Breast epithelium (tissue), 4 donors: ENCODE results near the gene QSOX2. TPM values are rescaled to one million over a fixed set of nuclear protein-coding genes. Genes with fewer than 3 reads are reported as not detected.

Source experiments
- DNase-seq, 2 donors: peaks; one replicate each; pipeline ENCODE4 v3.0.0-alpha.2; 2019; ENCODE audit warnings: low spot score in 2 of 2
- H3K27ac ChIP-seq, 2 donors: fragments of 200-600 bp; sonication (generic) in 1 of 2; one replicate each; pipeline ENCODE4 v1.5.1; 2016 to 2019; ENCODE audit warnings: mild to moderate bottlenecking in 1 of 2
- H3K27me3 ChIP-seq, 2 donors: fragments of 200-600 bp; sonication (generic) in 1 of 2; one replicate each; pipeline versions ENCODE4 v1.5.1 to v1.6.0; 2017 to 2019; ENCODE audit warnings: control low read depth in 1 of 2, mild to moderate bottlenecking in 1 of 2
- H3K36me3 ChIP-seq: fragments of 200-600 bp; one replicate; pipeline ENCODE4 v1.5.1; 2019
- H3K4me1 ChIP-seq, 2 donors: fragments of 200-600 bp; sonication (generic); one replicate each; pipeline ENCODE4 v1.5.1; 2016 to 2019; ENCODE audit warnings: control low read depth in 1 of 2
- H3K4me3 ChIP-seq, 3 donors: fragments of 200-600 bp; sonication (generic); 1 replicate in 2 of 3; 2 replicates in 1 of 3; pipeline ENCODE4 v1.5.1; 2016 to 2019; ENCODE audit warnings: mild to moderate bottlenecking in 3 of 3, moderate library complexity in 2 of 3
- H3K9me3 ChIP-seq, 2 donors: fragments of 200-600 bp; sonication (generic) in 1 of 2; one replicate each; pipeline ENCODE4 v1.5.1; 2016 to 2019; ENCODE audit warnings: control low read depth in 1 of 2
- POLR2A ChIP-seq: fragments of 450-650 bp; IDR thresholded peaks from one replicate; pipeline ENCODE4 v1.6.1; 2016; ENCODE audit warnings: antibody characterized with exemption, mild to moderate bottlenecking, moderate library complexity
- POLR2AphosphoS5 ChIP-seq, 3 donors: sonication (generic); formaldehyde crosslinking; IDR thresholded peaks; one replicate each; pipeline ENCODE4 v1.6.1; 2017; ENCODE audit warnings: antibody characterized with exemption in 3 of 3
- intact Hi-C: fragments of 100-400 bp; cut with DNase I; formaldehyde crosslinking; loops from one replicate; pipeline ENCODE4 v1.15.1; 2023; ENCODE audit warnings: low total_unique reads
- total RNA-seq, 3 donors: library from RNA; depleted of rRNA; stranded (reverse); fragments of >200 nt; gene quantifications; one replicate each; pipeline ENCODE4 v1.1.0, GENCODE V29; 2016
- TF ChIP-seq, protein P1 (sequence below), 3 donors: fragments of 450-650 bp; IDR thresholded peaks; one replicate each; pipeline ENCODE4 v1.5.1; 2016 to 2017; ENCODE audit warnings: antibody characterized with exemption in 3 of 3, mild to moderate bottlenecking in 3 of 3, moderate library complexity in 3 of 3

QSOX2 gene
- total RNA-seq, 3 donors from 2014 or later = 5.6 to 8.8 (median 6.2) TPM

DNA sequence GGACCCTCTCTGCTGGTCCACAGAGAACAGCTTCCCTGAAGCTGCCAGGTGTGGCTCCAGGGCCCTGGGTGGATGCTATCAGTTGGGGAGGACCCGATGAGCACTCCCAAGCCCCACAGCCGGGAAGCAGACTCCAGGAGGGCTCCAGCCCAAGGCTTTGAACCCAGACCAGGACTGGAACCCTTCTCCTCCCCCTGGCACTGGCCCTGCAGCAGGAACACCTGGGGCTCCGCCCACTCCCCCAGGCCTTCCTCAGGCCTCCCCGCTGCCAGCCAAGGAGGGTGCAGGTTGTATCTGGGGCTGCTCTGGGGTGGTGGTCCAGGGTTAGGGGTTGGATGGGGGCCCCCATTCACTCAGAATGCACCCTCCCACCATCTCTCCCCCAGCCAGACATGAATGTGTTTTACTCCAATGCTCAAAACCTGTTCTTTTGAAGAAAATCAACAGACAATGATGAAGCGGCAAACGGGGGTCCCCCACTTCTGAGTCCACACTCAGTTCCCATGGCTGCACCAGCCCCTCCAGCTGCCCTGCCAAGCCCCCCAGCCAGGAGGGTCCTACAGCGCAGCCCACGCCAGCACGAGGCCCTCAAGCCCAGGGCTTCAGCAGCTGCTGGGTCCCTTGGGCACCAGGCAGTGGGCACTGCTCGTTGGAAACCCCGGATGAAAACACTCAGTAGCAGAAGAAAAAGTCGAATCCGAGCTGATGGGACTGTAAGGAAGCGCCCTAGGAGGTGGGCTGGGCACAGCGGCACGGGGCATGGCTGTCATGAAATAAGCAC, 35.1 kb upstream of the QSOX2 start:
- Histone ChIP-seq H3K27ac (no peak overlapping the region), H3K27me3 (peaks cover 0 to 42% of the 10 kb centered on the region in 2 donors), H3K9me3 (no peaks in the 10 kb centered on the region), H3K4me3 (no peak overlapping the region), H3K4me1 (no peaks in the 10 kb centered on the region), H3K36me3 (no peaks in the 10 kb centered on the region)
- intact Hi-C loops = no loop called here
- DNase-seq = no peak
- TF ChIP-seq, protein P1, sequence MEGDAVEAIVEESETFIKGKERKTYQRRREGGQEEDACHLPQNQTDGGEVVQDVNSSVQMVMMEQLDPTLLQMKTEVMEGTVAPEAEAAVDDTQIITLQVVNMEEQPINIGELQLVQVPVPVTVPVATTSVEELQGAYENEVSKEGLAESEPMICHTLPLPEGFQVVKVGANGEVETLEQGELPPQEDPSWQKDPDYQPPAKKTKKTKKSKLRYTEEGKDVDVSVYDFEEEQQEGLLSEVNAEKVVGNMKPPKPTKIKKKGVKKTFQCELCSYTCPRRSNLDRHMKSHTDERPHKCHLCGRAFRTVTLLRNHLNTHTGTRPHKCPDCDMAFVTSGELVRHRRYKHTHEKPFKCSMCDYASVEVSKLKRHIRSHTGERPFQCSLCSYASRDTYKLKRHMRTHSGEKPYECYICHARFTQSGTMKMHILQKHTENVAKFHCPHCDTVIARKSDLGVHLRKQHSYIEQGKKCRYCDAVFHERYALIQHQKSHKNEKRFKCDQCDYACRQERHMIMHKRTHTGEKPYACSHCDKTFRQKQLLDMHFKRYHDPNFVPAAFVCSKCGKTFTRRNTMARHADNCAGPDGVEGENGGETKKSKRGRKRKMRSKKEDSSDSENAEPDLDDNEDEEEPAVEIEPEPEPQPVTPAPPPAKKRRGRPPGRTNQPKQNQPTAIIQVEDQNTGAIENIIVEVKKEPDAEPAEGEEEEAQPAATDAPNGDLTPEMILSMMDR (IDR thresholded peaks at IDR 0.05) = no peak
- TF ChIP-seq POLR2AphosphoS5 (IDR thresholded peaks at IDR 0.05) = no peak
- TF ChIP-seq POLR2A = no peak

- Histone ChIP-seq H3K9me3 (no peaks in the 10 kb centered on the region), H3K36me3 (no peaks in the 10 kb centered on the region), H3K4me1 (no peaks in the 10 kb centered on the region), H3K27ac (no peak overlapping the region), H3K4me3 (no peak overlapping the region), H3K27me3 (peaks cover 0 to 44% of the 10 kb centered on the region in 2 donors)
- DNase-seq = no peak
- TF ChIP-seq, protein P1 (IDR thresholded peaks at IDR 0.05) = no peak
- TF ChIP-seq POLR2AphosphoS5 (IDR thresholded peaks at IDR 0.05) (no peak), POLR2A (no peak)
- intact Hi-C loops = no loop called here
These were observed 33.9 kb upstream of the QSOX2 start for GRCh38 chr9:136279471-136279870.

DNA sequence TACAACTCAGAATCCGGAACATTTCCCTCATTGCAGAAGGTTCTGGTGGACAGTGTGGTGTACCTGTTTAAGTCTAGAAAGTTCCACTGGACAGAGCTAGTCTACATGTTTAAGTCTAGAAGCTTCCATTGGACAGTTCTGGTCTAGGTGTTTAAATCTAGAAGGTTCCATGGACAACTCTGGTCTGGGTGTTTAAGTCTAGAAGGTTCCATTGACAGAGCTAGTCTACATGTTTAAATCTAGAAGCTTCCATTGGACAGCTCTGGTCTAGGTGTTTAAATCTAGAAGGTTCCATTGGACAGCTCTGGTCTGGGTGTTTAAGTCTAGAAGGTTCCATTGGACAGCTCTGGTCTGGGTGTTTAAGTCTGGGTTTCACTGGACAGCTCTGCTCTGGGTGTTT, 33.3 kb upstream of the QSOX2 start:
- DNase-seq = no peak
- Histone ChIP-seq H3K36me3 (no peaks in the 10 kb centered on the region), H3K4me3 (no peak overlapping the region), H3K27ac (no peak overlapping the region), H3K9me3 (no peaks in the 10 kb centered on the region), H3K27me3 (peaks cover 0 to 47% of the 10 kb centered on the region in 2 donors), H3K4me1 (no peaks in the 10 kb centered on the region)
- intact Hi-C loops = no loop called here
- TF ChIP-seq POLR2A = no peak
- TF ChIP-seq, protein P1 (IDR thresholded peaks at IDR 0.05) = no peak
- TF ChIP-seq POLR2AphosphoS5 (IDR thresholded peaks at IDR 0.05) = no peak

- intact Hi-C loops = no loop called here
- no peaks in the 10 kb centered on the region for H3K9me3 ChIP-seq
- H3K27me3 ChIP-seq = peaks cover 0 to 49% of the 10 kb centered on the region in 2 donors
- TF ChIP-seq, protein P1 (IDR thresholded peaks at IDR 0.05) = no peak
- no peak for TF ChIP-seq POLR2A
- no peak for TF ChIP-seq POLR2AphosphoS5 (IDR thresholded peaks at IDR 0.05)
- H3K27ac ChIP-seq = no peak overlapping the region
- H3K4me1 ChIP-seq = no peaks in the 10 kb centered on the region
- no peak for DNase-seq
- H3K4me3 ChIP-seq = no peak overlapping the region
- no peaks in the 10 kb centered on the region for H3K36me3 ChIP-seq
These were observed 32.6 kb upstream of the QSOX2 start for GRCh38 chr9:136278221-136278620.

DNA sequence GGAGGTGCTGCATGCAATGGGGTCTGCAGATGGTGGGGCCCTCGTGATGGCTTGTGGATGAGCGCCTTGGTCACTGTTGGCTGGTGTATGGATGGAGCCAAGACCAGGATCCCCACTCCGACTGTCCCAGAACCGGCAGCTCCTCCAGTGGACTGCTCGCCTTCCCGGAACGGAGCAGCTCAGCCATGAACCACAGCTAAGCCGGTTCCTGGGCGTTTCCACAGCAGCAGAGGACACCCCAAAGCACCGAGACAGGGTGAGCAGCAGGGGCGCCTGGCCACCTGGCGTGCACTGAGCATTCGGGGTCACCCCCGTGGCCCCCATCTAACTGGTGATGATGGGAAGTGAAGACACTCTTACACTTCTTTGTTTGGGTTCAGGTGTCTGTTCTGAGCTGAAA, 32.1 kb upstream of the QSOX2 start:
- no peak for DNase-seq
- H3K36me3 ChIP-seq = no peaks in the 10 kb centered on the region
- no peaks in the 10 kb centered on the region for H3K9me3 ChIP-seq
- intact Hi-C loops = no loop called here
- no peak overlapping the region for H3K27ac ChIP-seq
- TF ChIP-seq POLR2AphosphoS5 (IDR thresholded peaks at IDR 0.05) (no peak), POLR2A (no peak)
- TF ChIP-seq, protein P1 (IDR thresholded peaks at IDR 0.05) = no peak
- peaks cover 0 to 49% of the 10 kb centered on the region in 2 donors for H3K27me3 ChIP-seq
- no peaks in the 10 kb centered on the region for H3K4me1 ChIP-seq
- no peak overlapping the region for H3K4me3 ChIP-seq
